Measurements from ENCODE around the gene SLC25A42.

The SLC25A42 gene

GRCh38 chr19:19033426-19034203, 30.2 kb upstream of the SLC25A42 start, which contains the start of the genes ARMC6 and SUGP2:
ARMC6 (plus strand) TSS chr19:19033603; CDS start chr19:19034210, 607 bp downstream.
SUGP2 (minus strand) TSS chr19:19033517; CDS start chr19:19031071, 2,446 bp downstream.
- peaks cover 15% of the 10 kb centered on the region for H3K4me1 Mint-ChIP-seq
- TF ChIP-seq CTCF (IDR thresholded peaks at IDR 0.05; ENCODE audit: unreplicated experiment in 3 of 3), result no peak
- H3K36me3 Mint-ChIP-seq (ENCODE audit: low read depth), result peaks cover 41% of the 10 kb centered on the region
- H3K4me3 Mint-ChIP-seq, result peak within 1 kb of the TSS; percentile 95 to 98 (median 97)
- H3K27me3 Mint-ChIP-seq (ENCODE audit: low read depth), result no peaks in the 10 kb centered on the region
- H3K9me3 Mint-ChIP-seq, result no peaks in the 10 kb centered on the region
- peak within 1 kb of the TSS; percentile 94 to 99 (median 98) for H3K27ac Mint-ChIP-seq

- Mint-ChIP-seq H3K4me1 (peaks cover 15% of the 10 kb centered on the region), H3K4me3 (peak overlapping the region; percentile 85 to 88 (median 87)), H3K27ac (peak overlapping the region; percentile 60 to 79 (median 71)), H3K27me3 (ENCODE audit: low read depth) (peaks cover 2% of the 10 kb centered on the region), H3K36me3 (ENCODE audit: low read depth) (peaks cover 45% of the 10 kb centered on the region), H3K9me3 (no peaks in the 10 kb centered on the region)
- no peak for TF ChIP-seq CTCF (IDR thresholded peaks at IDR 0.05; ENCODE audit: unreplicated experiment in 3 of 3)
These were observed 29.6 kb upstream of the SLC25A42 start for GRCh38 chr19:19034204-19034624.

- no peak for TF ChIP-seq CTCF (IDR thresholded peaks at IDR 0.05; ENCODE audit: unreplicated experiment in 3 of 3)
- Mint-ChIP-seq H3K36me3 (ENCODE audit: low read depth) (peaks cover 40% of the 10 kb centered on the region), H3K27me3 (ENCODE audit: low read depth) (peaks cover 3% of the 10 kb centered on the region), H3K4me1 (no peaks in the 10 kb centered on the region), H3K4me3 (no peak overlapping the region), H3K9me3 (no peaks in the 10 kb centered on the region), H3K27ac (no peak overlapping the region)
These were observed 23.9 kb upstream of the SLC25A42 start for GRCh38 chr19:19039901-19040300.

GRCh38 chr19:19040417-19040816, 23.4 kb upstream of the SLC25A42 start:
- peaks cover 45% of the 10 kb centered on the region for H3K36me3 Mint-ChIP-seq (ENCODE audit: low read depth)
- H3K27me3 Mint-ChIP-seq (ENCODE audit: low read depth), result peaks cover 3% of the 10 kb centered on the region
- no peak overlapping the region for H3K4me3 Mint-ChIP-seq
- H3K4me1 Mint-ChIP-seq, result no peaks in the 10 kb centered on the region
- no peaks in the 10 kb centered on the region for H3K9me3 Mint-ChIP-seq
- no peak overlapping the region for H3K27ac Mint-ChIP-seq
- no peak for TF ChIP-seq CTCF (IDR thresholded peaks at IDR 0.05; ENCODE audit: unreplicated experiment in 3 of 3)

- no peak for TF ChIP-seq CTCF (IDR thresholded peaks at IDR 0.05; ENCODE audit: unreplicated experiment in 3 of 3)
- H3K27ac Mint-ChIP-seq, result no peak overlapping the region
- peaks cover 39% of the 10 kb centered on the region for H3K36me3 Mint-ChIP-seq (ENCODE audit: low read depth)
- H3K27me3 Mint-ChIP-seq (ENCODE audit: low read depth), result peaks cover 3% of the 10 kb centered on the region
- H3K4me3 Mint-ChIP-seq, result no peak overlapping the region
- no peaks in the 10 kb centered on the region for H3K9me3 Mint-ChIP-seq
- H3K4me1 Mint-ChIP-seq, result no peaks in the 10 kb centered on the region
These were observed 21.0 kb upstream of the SLC25A42 start for GRCh38 chr19:19042732-19043280.

All from nephron (organoid).